Activated CD4-positive, alpha-beta T cell treated with anti-CD3 and anti-CD28 coated beads for 1 hour (primary cell): ENCODE data around the gene RD3L.
"Not testable (repeated sequence)": the region's sequence is repeated elsewhere in the genome, so short reads cannot be mapped to it uniquely, and the experiment has no call there.

Experiments
- DNase-seq: peaks from one replicate; pipeline ENCODE4 v3.0.0-alpha.2; 2020

The RD3L gene

DNA sequence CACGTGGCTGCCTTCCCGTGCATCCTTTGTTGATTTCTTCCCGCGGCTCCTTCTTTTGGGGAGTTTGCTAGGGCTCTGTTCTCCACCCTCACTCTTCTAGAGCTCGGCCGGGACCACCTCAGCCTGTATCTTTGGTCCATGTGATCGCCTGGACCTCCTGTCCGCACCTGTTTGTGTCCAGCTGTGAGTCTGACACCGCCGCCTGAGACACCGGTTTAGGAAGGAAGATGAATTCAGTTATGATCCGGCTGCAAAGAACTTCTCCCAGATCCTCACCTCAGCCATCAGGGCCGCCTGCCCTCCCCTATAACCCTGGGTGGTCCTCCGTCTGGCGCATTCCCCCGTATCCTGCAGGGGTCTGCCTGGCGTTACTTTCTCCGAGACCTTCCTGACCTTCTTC is 14.8 kb downstream of the RD3L start:
- DNase-seq = no peak

GRCh38 chr14:103925316-103925715 is 17.0 kb downstream of the RD3L start:
- DNase-seq = no peak

DNA sequence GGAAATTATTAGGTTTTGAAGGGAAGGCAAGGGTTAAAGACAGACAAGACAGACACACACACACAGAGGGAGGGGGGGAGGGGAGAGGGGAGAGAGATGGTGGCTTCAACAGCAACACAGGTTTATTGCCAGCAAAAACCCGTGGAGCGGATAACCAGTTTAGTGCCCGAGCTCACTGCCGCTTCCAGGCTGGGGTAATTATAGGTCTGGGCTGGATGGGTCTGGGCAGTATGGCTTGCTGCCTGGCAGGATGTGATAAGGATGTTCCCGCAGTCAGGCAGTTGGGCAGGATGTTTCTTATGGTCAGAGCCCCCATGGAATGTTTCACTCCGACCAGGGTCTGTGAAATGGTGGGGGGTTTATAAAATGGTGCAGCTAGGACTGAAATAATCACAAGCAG is 18.5 kb downstream of the RD3L start:
- no peak for DNase-seq

DNA sequence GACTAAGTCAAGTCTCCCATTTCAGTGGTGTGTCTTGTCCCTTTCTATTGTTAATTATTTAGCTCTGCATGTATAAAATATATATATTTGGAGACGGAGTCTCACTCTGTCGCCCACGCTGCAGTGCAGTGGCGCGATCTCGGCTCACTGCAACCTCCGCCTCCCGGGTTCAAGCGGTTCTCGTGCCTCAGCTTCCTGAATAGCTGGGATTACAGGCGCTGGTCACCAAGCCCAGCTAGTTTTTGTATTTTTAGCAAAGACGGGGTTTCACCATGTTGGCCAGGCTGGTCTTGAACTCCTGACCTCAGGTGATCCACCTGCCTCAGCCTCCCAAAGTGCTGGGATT is 20.5 kb downstream of the RD3L start:
- DNase-seq = not testable (repeated sequence)

GRCh38 chr14:103920981-103921854 is 21.1 kb downstream of the RD3L start:
- peak; percentile 91 for DNase-seq

DNA sequence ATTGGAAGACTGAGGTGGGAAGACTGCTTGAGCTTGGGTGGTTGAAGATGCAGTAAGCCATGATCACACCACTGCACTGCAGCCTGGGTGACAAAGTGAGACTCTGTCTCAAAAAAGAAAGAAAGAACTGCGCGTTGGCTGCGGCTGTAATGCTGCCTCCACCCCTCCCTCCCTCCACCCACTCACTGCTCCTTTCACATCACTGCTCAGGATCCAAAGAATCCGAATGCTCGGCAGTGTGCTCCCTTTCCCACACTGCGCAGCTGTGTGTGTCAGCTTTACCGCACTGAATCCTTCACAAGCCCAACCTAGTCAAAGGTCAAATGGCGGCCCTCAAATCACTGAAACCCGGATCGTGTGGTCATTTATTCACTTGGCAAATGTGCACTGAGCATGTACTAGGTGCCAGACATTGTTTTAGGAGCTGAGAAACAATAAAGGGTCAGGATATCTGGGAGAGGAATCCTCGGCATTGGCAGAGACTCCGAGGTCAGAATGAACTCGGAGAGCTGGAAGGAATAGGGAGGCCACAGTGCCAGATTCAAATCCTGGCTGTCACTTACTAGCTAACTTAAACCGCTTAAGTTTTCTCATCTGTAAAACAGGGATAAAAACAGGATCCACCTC is 25.6 kb downstream of the RD3L start:
- DNase-seq = no peak

DNA sequence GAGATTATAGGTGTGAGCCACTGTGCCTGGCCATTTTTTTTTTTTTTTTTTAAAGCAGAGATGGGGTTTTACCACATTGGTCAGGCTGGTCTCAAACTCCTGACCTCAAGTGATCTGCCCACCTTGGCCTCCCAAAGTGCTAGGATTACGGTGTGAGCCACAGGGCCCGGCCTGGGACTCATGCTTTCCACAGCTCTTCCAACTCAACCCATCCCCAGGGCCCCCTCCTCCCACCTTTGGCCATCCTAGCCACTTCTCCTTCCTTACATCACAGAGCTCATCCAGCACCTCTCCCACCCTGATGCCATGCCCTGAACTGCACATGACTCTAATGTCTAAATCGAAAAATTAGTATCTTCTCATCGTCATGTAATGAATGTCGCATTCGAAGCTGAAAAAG is 26.7 kb downstream of the RD3L start:
- no peak for DNase-seq

GRCh38 chr14:103910984-103911383 is 31.3 kb downstream of the RD3L start:
- DNase-seq = no peak

DNA sequence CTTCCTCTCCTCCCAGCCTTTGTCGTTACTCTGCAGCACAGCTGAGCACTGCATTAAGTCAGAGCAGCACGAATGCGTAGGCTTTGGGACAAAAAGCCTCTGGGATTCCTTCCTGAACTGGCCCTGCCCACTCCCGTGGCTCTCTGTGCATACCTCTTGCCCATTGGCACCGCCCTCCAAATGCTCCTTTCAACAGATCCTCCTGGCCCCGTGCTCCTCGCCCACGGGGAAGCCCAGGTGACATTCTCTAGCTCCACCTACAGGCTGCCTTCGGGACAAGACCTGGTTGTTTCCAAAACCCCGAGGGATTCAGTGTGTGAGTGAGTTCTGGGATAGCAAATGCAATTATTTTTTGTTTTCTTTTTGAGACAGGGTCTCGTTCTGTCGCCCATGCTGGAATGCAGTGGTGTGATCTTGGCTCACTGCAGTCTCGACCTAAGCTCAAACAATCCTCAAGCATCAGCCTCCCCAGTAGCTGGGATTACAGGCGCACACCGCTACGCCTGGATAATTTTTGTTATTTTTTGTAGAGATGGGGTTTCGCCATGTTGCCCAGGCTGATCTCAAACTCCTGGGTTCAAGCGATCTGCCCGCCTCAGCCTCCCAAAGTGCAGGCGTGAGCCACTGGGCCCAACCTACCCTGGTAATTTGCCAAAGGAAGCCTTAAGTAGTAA is 31.9 kb downstream of the RD3L start:
- DNase-seq = peak; percentile 57

DNA sequence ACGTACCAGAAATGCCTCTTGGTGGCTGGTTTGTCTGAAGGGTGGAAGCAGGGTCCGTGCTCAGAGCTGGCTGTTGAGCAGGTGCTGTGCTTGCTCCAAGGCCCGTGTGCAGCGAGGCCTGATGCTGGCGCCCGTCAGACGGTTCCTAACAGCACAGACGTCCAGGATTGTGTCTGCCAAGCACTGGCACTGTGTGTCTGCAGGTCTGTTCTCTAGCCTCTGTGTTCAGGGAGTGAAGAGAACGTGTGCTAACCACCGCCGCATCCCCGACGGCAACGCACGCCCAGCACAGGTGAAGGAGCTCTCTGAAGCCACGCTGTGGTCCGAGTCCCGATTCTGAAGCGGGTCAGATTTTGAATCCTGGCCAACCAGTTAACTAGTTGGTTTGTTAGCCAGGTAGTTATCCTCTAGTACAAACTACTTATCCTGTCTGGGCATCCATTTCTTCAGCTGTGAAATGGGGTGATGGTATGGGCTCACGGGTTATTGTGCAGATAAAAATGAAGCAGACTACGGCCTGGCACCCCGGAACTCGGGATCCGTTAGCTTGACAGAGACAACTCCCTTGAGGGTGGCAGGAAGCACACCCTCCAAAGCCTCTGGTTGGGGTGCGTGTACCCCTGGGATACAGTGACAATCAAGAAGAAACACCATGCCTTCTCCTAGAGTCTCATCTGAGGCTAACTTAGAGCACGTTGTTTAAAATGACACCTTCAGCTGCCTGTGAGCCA is 32.6 kb downstream of the RD3L start:
- DNase-seq = no peak

- DNase-seq = no peak
Measured at GRCh38 chr14:103908580-103908979, 33.7 kb downstream of the RD3L start.

DNA sequence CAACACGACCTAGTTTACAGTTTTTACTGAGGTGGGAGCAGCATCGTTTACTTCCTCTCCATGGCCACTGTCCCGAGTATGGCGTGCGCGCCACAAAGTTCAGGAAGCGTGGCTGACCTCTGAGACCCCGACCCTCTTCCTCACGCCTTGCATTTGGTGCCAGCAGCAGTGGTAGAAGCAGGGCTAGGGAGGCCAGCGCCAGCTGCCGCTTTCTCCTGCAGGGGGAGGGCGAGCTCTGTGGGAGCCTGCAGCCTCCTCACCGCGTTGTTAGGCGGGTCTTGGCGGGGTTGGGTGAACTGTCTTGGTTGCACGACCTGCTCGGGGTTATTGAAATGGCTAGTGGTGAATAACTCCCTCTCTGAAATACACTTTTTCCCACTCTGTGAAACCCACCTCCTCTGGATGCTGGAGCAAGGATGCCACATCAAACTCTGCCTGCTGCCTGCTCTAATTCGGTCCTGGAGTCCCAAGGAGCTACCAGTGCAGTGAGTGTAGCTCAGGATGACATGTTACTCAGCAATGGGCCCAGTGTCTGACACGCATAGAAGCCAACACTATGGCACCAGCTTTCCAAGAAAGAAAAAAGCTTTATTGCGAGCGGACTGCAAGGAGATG is 36.4 kb downstream of the RD3L start:
- no peak for DNase-seq

GRCh38 chr14:103904493-103905107 is 37.7 kb downstream of the RD3L start:
- no peak for DNase-seq

DNA sequence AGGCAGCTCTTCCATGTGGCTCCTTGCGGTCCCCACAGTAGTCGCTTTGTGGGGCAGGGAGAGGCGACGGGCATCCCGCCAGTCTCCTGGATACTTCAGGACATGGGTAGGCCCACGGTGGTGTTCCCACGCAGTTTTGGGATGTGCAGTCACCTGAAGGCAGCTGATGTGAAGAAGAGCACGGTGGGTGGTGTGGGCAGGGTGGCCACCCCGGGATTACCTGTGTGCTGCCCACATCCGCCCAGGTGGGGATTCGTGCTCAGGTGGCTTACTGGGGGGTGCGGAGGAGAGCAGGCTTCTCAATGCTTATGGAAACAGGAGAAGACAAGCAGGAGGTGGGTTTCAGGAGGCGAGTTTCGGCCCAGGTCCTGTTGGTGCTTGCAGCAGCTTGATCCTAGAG is 42.5 kb downstream of the RD3L start:
- DNase-seq = no peak

DNA sequence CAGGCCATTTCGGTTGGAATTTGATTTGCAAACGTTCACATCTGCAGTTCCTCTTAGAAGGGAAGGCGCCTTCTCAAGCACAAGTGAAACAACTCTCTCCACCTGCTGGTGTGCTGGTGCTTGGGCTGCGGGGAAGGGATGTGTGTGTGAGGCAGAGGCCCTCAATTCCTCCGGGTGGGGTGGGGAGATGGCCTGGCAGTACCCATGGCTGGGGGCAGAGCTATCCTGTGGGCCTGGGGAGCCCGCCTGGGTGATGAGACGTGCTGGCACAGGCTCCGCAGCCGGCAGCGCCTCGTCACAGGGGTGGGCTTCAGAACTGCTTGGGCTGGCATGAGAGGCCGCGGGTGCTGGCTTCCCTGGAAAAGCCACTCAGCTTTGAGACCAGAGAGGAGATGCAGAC is 43.0 kb downstream of the RD3L start:
- DNase-seq = no peak

GRCh38 chr14:103898711-103899110 is 43.6 kb downstream of the RD3L start:
- DNase-seq = no peak

DNA sequence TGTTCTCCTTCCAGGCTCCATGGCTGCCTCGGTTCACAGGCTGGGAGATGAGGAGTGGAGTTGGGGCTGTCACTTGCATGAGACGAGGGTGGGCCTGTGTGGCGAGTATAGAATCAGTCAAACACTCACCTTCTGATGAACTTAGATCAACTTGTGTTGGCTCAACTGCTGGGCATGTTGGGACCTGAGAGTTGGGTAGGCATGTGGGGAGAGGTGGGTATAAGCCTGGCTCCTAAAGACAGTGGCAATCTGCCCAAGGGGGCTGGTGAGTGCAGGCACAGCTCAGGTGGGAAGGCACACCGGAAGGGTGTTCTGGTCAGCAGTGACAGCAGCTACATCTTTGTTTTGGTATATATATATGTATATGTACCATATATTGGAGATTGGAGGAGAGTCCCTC is 44.1 kb downstream of the RD3L start:
- no peak for DNase-seq

- DNase-seq = no peak
Measured at GRCh38 chr14:103897075-103897947, 45.0 kb downstream of the RD3L start.

GRCh38 chr14:103896578-103896977 is 45.8 kb downstream of the RD3L start:
- no peak for DNase-seq

DNA sequence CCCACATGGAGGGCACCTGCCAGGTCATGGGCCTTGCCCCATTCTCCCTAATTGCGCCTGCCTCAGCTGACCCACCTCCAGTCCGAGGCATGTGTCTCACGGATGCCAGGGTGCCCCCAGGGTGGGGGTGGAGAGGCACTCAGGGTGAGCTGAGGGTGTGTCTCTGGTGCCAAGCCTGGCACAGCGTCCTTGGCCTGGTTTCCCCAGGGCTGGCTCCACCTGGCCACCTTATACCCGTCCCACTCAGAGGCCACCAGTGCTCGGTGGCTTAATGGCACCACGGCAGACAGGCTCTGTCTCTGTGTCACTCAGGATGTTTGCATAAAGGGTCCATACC is 47.6 kb downstream of the RD3L start:
- no peak for DNase-seq

DNA sequence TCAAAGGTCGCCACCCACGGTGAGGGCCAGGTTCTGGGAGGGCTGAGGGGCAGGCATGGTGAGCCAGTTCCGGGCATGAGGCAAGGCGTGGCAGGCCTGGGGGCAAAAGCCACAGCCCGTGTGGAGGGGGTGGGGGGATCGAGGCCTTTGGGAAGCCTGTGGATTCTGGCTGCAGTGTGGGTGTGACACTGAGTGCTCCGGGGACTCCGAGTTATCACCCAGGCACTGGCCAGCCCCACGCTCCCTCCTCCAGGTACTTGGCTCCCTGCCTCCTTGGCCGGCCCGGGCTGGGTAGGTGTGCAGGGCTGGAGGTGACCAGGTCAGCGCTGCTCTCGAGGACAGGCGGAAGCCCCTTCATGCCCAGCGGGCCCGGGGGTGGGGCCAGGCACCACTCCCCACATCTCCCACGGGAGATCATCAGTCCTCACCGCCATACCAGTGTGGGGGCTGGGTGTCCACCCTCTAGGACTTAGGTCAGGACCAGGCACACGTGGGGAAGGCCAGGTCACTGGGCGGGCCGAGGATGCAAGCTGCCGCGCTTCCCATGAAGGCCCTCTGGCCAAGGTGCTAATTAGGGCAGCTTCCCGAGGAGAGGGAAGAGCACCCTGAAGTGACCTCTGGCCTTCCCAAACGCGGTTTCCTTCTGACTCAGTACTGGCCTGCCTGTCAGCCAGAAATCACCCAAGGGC is 48.2 kb downstream of the RD3L start:
- DNase-seq = no peak
